Muscle of leg (tissue), 11 donors: Measurements from ENCODE around the gene GRID2. TPM values are rescaled to one million over a fixed set of nuclear protein-coding genes. Genes with fewer than 3 reads are reported as not detected.

ENCODE experiments used
- DNase-seq: peaks from one replicate; pipeline ENCODE4 v3.0.0; 2013
- H3K27ac ChIP-seq: one replicate; pipeline ENCODE4 v1.5.1; 2013; ENCODE audit warnings: mild to moderate bottlenecking, low read length, control low read depth
- H3K27me3 ChIP-seq: one replicate; pipeline ENCODE4 v1.6.1; 2013; ENCODE audit warnings: low read length; ENCODE audit not compliant: control insufficient read depth, insufficient read depth
- H3K36me3 ChIP-seq: one replicate; pipeline ENCODE4 v1.6.1; 2013; ENCODE audit warnings: low read length; ENCODE audit not compliant: control insufficient read depth, insufficient read depth
- H3K4me1 ChIP-seq: one replicate; pipeline ENCODE4 v1.6.1; 2013; ENCODE audit warnings: low read length; ENCODE audit not compliant: control insufficient read depth, insufficient read depth
- H3K4me3 ChIP-seq: one replicate; pipeline ENCODE4 v1.5.1; 2013; ENCODE audit warnings: low read length, control low read depth
- H3K9me3 ChIP-seq: replicated peaks from 2 replicates; pipeline ENCODE4 v1.6.1; 2013; ENCODE audit warnings: low read depth, low read length; ENCODE audit not compliant: control insufficient read depth
- WGBS: methylation state at CpG from one replicate; pipeline ENCODE4 v1.1.5; 2013; ENCODE audit warnings: missing lambda C conversion rate; ENCODE audit not compliant: insufficient coverage; 5-methylcytosine and 5-hydroxymethylcytosine counted together
- polyA plus RNA-seq, 8 donors: library from polyadenylated mRNA; unstranded; fragments of 120-200 nt; gene quantifications; one replicate each; pipeline versions ENCODE4 v1.2.1 to v1.2.3, GENCODE V29; 2013; ENCODE audit warnings: inconsistent platforms in 1 of 8, low replicate concordance in 1 of 8; ENCODE audit not compliant: insufficient read length in 8 of 8, insufficient read depth in 1 of 8
- total RNA-seq: library from RNA; stranded (reverse); fragments of 120-200 nt; gene quantifications from one replicate; pipeline ENCODE4 v1.2.4, GENCODE V29; 2013

GRID2 gene
- total and polyA plus RNA-seq, 9 donors: 0.29 to 1.4 (median 0.60) TPM

- Histone ChIP-seq H3K27ac (no peak overlapping the region), H3K4me3 (no peak overlapping the region), H3K36me3 (no peaks in the 10 kb centered on the region), H3K27me3 (no peaks in the 10 kb centered on the region), H3K9me3 (no peaks in the 10 kb centered on the region), H3K4me1 (no peaks in the 10 kb centered on the region)
- no peak for DNase-seq
- no CpG with 5 or more reads among the region's 3 CpGs for WGBS
Measured at GRCh38 chr4:93469560-93469959, 1165.8 kb downstream of the GRID2 start.

GRCh38 chr4:93475730-93476129, 1172.0 kb downstream of the GRID2 start:
- H3K36me3 ChIP-seq: no peaks in the 10 kb centered on the region
- H3K4me1 ChIP-seq: no peaks in the 10 kb centered on the region
- H3K27ac ChIP-seq: no peak overlapping the region
- H3K9me3 ChIP-seq: no peaks in the 10 kb centered on the region
- no peaks in the 10 kb centered on the region for H3K27me3 ChIP-seq
- DNase-seq: no peak
- no peak overlapping the region for H3K4me3 ChIP-seq
- WGBS: no CpG with 5 or more reads among the region's 2 CpGs

GRCh38 chr4:93478805-93479204, 1175.0 kb downstream of the GRID2 start:
- H3K4me3 ChIP-seq: no peak overlapping the region
- H3K27ac ChIP-seq: no peak overlapping the region
- no peaks in the 10 kb centered on the region for H3K9me3 ChIP-seq
- WGBS: no CpG with 5 or more reads among the region's 1 CpG
- H3K27me3 ChIP-seq: no peaks in the 10 kb centered on the region
- no peaks in the 10 kb centered on the region for H3K36me3 ChIP-seq
- DNase-seq: no peak
- no peaks in the 10 kb centered on the region for H3K4me1 ChIP-seq

- no peak for DNase-seq
- H3K36me3 ChIP-seq: no peaks in the 10 kb centered on the region
- no peak overlapping the region for H3K4me3 ChIP-seq
- no peaks in the 10 kb centered on the region for H3K9me3 ChIP-seq
- H3K27me3 ChIP-seq: no peaks in the 10 kb centered on the region
- WGBS: no CpG with 5 or more reads among the region's 1 CpG
- no peak overlapping the region for H3K27ac ChIP-seq
- H3K4me1 ChIP-seq: no peaks in the 10 kb centered on the region
Measured at GRCh38 chr4:93480452-93480851, 1176.7 kb downstream of the GRID2 start.

GRCh38 chr4:93495346-93495745, 1191.6 kb downstream of the GRID2 start:
- no peak for DNase-seq
- Histone ChIP-seq H3K4me3 (no peak overlapping the region), H3K27ac (no peak overlapping the region), H3K27me3 (no peaks in the 10 kb centered on the region), H3K9me3 (no peaks in the 10 kb centered on the region), H3K4me1 (no peaks in the 10 kb centered on the region), H3K36me3 (no peaks in the 10 kb centered on the region)
- 60% methylated on average over 1 of the region's 4 CpGs for WGBS

- Histone ChIP-seq H3K9me3 (no peaks in the 10 kb centered on the region), H3K27me3 (no peaks in the 10 kb centered on the region), H3K36me3 (no peaks in the 10 kb centered on the region), H3K27ac (no peak overlapping the region), H3K4me3 (no peak overlapping the region), H3K4me1 (no peaks in the 10 kb centered on the region)
- no CpG with 5 or more reads among the region's 3 CpGs for WGBS
- no peak for DNase-seq
Measured at GRCh38 chr4:93501244-93501643, 1197.5 kb downstream of the GRID2 start.

GRCh38 chr4:93501946-93502345, 1198.2 kb downstream of the GRID2 start:
- peak; percentile 16 for DNase-seq
- Histone ChIP-seq H3K4me1 (no peaks in the 10 kb centered on the region), H3K9me3 (no peaks in the 10 kb centered on the region), H3K4me3 (no peak overlapping the region), H3K27ac (no peak overlapping the region), H3K27me3 (no peaks in the 10 kb centered on the region), H3K36me3 (no peaks in the 10 kb centered on the region)
- WGBS: no CpG with 5 or more reads among the region's 3 CpGs

GRCh38 chr4:93502991-93503390, 1199.2 kb downstream of the GRID2 start:
- H3K27ac ChIP-seq: no peak overlapping the region
- H3K9me3 ChIP-seq: no peaks in the 10 kb centered on the region
- no peaks in the 10 kb centered on the region for H3K36me3 ChIP-seq
- H3K4me1 ChIP-seq: no peaks in the 10 kb centered on the region
- no peaks in the 10 kb centered on the region for H3K27me3 ChIP-seq
- peak; percentile 6 for DNase-seq
- no peak overlapping the region for H3K4me3 ChIP-seq
- WGBS: no CpG with 5 or more reads among the region's 2 CpGs

- H3K9me3 ChIP-seq: no peaks in the 10 kb centered on the region
- DNase-seq: no peak
- WGBS: no CpG with 5 or more reads among the region's 2 CpGs
Measured at GRCh38 chr4:93513851-93514250, 1210.1 kb downstream of the GRID2 start.

GRCh38 chr4:93515208-93515607, 1211.4 kb downstream of the GRID2 start:
- DNase-seq: no peak
- 92% methylated on average over 4 of the region's 7 CpGs for WGBS
- H3K27me3 ChIP-seq: no peaks in the 10 kb centered on the region
- H3K27ac ChIP-seq: no peak overlapping the region
- H3K4me1 ChIP-seq: no peaks in the 10 kb centered on the region
- H3K4me3 ChIP-seq: no peak overlapping the region
- no peaks in the 10 kb centered on the region for H3K36me3 ChIP-seq
- H3K9me3 ChIP-seq: no peaks in the 10 kb centered on the region

More at GRCh38 chr4:93513851-93514250, 1210.1 kb downstream of the GRID2 start:
- no peak overlapping the region for H3K4me3 ChIP-seq
- H3K27me3 ChIP-seq: no peaks in the 10 kb centered on the region
- H3K27ac ChIP-seq: no peak overlapping the region
- H3K36me3 ChIP-seq: no peaks in the 10 kb centered on the region
- no peaks in the 10 kb centered on the region for H3K4me1 ChIP-seq

GRCh38 chr4:93529692-93530372, 1226.1 kb downstream of the GRID2 start:
- H3K4me3 ChIP-seq: no peak overlapping the region
- no peaks in the 10 kb centered on the region for H3K4me1 ChIP-seq
- DNase-seq: no peak
- 100% methylated on average over 1 of the region's 3 CpGs for WGBS
- H3K27ac ChIP-seq: no peak overlapping the region
- H3K36me3 ChIP-seq: no peaks in the 10 kb centered on the region
- no peaks in the 10 kb centered on the region for H3K27me3 ChIP-seq
- H3K9me3 ChIP-seq: no peaks in the 10 kb centered on the region
